GM19025 (cell line): ENCODE data around the gene IFFO2.

ENCODE experiments used
- ATAC-seq: cut with Tn5 transposase; IDR thresholded peaks from one replicate; pipeline ENCODE4 v1.9.1; 2021; ENCODE audit warnings: mild to moderate bottlenecking, low read depth, moderate library complexity; ENCODE audit not compliant: unreplicated experiment

Gene IFFO2

DNA sequence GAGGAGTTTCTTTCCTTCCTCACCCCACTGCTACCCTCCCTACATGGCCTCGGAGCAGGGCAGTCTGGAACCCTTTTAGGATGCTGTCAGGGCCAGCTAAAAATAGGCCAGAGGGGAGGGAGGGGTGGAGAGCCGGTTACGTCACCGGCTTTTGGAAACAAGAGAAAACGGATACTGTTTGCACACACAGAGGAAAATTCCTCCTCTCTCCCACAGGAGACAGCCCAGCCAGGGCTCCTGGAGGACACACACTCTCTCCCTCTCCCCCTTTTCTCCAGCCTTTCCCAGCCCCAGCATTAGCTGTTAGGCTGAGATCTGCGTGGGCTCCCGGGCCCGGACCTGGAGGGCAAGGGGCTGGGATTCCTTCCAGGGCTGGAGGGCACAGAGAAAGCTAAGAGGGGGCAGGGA is 34.2 kb downstream of the IFFO2 start:
- no peak for ATAC-seq

DNA sequence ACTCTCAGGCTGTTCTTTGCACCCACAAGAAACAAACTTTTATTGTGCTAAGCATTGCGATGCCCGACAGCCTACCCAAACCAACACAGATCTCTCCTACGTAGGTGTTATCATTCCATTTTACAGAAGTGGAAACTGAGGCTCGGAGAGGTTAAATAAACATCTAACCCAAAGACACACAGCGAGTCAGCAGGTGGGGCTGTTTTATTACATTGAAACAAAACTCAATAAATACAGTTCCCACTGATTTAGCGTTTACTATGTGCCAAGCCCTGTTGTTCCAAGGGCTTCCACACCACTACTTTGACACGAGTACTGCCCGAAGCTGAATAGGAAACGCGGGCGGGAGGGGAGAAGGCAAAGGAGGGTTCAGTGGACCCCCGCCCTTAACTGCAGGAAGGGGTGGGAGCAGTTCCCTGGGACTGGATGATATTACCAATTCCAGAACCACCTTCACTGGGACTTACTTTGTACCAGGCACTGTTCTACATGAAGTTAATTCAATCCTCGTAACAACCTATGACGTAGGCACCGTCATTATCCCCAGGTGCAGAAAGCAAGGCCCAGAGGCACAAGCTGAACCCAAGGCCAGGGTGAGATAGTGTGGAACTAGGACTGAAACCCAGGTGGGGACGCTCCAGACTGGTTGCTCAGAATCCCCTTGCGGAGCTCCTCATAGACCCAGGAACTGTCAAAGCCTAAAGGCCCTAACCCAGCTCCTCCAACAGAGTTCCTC is 34.8 kb downstream of the IFFO2 start:
- ATAC-seq: no peak

DNA sequence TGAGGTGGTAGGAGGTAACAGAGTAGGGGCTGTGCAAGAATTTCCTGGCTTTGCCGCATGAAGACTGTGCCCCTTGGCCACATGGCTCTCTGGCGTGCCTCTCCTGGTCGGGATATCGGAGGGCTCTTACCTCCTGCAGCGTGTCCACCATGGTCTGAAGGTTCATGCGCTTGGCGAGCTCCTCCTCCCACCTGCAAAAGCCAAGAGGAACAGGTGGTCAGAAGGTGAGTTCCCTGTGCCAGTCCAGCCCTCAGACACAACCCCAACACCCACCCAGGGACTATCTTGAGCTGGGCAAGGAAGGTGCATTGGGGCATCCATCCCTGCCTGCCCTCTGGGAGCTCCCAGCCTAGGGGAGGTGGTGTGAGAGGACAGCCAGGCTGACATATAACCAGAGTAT is 35.5 kb downstream of the IFFO2 start:
- ATAC-seq: no peak

DNA sequence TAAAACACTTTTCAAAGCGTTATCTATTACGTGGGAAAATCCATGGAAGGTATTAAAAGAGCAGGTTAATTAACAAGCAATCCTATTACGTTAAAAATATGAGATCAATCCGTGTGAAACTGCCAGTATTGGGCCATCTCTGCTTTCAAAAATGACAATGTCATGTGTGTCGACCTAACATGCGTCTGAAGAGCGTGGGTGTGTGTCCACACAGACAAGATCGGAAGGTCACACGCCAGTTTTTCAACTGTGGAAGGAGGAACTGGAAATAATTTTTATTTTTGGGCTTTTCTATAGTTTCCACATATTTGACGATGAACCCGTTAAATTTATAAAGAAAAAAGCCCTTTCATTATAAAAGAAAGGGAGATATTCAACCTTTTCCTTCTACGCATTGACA is 36.5 kb downstream of the IFFO2 start:
- ATAC-seq: no peak

DNA sequence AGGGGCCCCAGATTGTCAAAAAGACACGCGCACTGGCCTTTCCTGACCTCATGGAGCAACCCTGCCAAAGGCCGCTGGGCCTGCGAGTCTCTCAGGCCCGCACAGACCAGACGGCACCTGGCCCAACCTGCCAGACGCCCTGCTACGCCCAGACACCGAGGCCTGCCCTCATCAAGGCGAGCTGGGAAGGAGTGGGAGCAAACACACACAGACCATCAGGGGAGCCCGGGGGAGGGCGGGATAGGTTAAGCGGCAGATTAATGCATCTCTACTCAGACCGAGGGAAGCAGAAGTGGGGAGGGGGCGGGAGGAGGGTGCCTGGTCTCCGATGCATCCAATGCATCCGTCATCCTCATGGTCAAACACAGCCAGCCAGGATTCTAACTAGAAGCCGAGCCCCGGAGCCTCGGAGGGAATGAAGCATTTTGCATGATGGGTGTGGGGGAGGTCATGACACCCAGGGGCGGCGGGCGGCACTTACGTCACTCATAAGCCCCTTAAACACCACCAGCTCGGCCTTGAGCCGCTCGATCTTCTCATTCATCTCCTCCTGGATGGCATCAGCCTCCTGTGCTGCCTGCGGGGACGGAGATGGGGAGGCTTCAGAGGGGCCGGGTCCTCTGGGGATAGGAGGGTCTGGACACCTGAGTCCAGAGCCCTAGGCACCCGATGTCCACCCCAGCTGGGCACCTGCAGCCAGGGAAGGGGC is 37.1 kb downstream of the IFFO2 start:
- no peak for ATAC-seq

DNA sequence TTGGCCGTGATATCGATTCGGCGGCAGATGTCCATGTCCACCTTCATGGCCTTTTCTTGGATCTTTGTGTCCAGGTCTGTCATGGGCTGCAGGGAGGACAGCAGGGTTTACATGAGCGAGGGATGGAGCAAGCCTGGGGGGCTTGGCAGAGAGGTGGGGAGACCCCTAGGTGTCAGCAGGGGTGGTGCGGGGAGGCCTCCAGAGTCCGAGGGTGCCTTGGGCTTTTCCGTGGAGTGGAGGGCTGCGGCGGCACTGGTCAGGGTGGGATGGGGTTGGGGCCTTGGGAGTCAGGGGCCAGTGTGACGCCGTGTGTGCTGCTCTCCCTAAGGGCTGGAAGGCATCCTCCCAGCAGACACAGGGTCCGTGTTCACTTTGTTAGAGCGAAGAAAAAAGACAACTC is 38.1 kb downstream of the IFFO2 start:
- ATAC-seq: no peak

DNA sequence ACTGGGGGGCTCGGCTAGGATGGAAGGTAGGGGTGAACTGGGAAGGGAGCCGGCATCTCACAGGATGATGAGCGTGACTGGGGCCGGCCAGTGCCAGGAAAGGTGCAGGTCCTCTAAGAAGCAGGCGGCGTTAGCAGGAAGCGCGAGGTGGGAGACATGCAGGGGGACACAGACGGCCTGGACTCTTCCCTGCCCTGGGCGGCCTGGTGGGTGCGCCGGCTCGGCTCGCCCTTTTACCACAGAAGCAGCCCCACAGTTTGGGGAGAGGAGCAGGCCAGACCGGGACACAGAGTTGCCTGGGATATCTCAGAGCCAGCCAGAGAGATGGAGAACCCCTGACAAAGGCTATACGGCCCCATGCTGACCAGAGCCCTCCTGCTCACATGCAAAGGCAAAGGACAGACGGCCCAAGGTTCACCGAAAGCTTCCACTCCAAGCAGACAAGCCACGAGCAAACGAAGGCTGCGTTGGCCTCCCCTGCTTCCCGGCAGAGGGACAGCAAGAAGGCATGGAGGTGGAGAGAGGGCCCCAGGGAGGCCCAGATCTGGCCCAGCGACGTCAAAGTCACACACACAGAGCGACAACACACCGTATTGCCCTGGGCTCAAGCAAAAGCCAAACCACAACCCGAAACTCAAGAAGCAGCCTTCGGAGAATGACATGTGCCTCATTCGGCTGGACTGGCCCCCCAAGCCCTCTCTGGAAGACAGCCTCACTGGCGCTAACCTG is 39.2 kb downstream of the IFFO2 start:
- ATAC-seq: no peak

DNA sequence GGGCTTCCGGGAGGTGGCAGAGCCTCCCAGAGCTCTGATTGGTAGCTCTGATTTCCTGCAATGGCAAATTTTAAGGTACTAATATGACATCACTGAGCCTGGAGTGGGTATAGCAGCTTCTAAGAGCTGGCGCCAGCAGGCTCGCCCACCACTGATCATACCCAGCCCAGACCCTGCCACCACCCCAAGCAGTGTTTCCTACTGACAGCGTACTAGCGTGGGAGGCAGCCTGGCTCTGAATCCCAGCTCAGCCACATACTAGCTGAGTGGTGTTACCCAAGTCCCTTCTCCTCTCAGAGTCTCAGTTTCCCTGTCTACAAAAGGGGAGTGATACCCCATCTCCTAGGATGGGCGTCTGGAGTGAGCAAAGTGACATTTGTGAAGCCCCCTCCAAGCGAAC is 41.1 kb downstream of the IFFO2 start:
- ATAC-seq: no peak

DNA sequence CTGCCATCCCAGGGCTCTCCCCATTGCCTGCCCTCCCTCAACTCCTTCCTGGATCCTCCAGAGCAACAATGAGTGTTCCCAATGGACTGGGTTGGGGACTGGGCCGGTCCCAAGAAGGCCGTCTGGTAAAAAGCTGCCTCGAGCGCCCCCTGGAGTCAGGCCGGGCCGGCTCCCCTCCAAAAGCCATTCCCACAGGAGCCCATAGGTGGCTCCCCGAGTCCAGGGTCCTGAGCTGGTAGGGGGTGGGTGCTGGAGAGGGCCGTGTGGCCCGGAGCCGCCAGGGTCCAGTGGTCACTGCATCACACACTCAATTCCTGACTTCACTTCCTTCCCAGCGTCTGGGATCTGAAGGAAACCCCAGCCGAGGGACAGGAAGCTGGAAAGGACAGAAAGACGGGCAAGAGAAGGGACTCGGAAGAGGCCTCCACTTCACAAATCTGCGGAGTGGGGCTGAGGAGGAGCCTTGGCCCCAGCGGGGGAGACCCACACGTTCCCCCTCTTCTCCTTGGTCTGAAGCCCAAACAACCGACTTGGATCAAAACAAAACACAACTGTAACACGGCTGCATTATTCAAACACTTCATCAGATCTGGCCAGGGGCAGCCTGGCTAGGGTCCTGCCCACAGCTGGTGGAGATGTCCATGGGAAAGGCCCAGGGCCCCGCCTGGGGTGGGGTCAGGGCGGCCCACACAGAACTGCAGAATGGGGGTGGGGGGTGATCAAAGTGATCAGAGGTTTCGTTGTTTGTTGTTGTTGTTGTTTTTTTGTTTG is 43.2 kb downstream of the IFFO2 start:
- no peak for ATAC-seq

DNA sequence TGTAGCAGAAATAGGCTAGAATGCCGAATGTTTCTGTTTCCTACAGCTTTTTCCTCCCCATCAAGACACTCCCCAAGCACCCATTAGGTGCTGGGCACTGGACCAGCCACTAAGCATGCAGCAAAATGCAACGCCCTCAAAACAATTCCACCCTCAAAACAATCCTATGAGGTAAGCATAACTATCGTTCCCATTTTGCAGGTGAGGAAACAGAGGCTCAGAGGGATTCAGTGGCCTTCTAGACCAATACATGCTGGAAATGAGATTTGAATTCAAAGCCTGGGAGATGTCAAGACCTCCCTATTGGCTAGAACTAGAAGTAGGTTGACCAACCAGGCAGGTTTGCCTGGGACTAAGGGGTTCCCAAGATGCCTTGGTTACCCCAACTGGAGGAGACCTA is 43.9 kb downstream of the IFFO2 start:
- no peak for ATAC-seq

DNA sequence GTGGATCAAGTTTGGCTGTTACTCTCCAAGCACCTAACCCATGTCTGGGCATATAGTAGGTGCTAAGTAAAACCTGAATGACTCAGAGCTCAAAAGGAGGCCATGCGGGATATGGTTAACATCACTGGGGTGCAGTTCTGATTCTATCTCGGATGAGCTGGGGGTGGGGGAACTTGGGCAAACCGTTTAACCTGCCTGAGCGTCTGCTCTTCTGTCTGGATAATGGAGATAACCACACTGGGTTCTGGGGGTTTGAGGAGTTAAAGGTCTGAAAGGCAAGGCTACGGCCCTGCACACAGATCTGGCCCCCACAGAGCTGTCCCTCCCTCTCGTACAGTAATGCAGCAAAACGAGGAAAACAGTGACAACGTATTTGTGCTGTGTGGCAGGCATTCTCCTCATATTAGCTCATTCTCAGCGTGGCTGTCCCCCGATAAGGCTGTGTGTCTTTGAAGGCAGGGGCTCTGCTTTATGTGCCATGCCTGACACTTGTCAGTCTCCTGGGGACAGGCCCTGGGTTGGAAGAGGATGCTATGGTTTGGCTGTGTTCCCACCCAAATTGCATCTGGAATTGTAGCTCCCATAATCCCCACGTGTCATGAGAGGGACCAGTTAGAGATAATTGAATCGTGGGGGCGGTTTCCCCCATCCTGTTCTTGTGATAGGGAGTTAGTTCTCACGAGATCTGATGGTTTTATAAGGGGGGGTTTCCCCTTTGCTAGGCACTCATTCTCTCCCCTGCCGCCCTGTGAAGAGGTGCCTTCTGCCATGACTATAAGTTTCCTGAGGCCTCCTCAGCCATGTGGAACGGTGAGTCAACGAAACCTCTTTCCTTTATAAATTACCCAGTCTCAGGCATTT is 47.3 kb downstream of the IFFO2 start:
- no peak for ATAC-seq

DNA sequence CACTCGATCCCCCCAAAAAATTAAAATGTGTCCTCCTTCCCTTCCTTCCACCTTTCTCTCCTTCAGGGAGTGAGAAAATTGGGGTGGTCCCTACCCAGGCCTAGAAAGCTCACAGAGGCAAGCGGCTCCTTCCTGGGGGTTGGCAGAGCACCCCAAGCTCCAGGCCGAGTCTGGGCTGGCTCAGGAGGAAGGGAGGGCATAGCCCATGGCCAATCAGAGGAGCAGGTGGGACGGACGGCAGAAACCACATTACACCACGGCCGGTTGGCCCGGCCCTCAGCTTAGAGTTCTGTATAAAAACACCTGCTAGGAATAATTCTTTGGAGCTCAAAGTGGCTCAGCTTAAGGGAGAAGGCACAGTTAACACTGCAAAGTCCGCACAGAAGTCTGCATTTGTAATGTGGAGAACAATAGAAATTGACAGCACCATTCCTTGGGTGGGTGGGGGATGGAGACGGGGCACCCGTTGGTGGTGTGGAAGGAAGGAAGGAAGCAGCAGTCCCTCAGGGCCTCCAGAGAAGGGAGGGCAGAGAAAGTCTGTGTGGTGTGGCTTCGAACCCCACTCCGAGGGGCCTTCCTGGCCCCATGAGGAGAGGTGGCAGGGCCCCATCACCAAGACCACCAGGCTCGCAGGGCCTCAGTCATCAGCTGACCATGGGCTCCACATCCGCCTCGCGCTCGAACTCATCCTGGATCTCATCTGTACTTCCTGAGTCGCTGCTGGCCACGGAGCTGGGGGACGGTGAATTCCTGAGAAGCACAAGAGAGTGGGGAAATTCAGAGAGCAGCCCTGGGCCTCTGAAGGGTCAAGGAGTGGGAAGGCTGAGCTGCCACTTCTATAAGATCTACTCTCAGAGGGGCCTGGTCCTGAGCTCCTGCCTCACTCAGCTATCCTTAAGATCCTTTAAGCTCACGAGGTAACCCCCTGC is 48.3 kb downstream of the IFFO2 start:
- no peak for ATAC-seq

DNA sequence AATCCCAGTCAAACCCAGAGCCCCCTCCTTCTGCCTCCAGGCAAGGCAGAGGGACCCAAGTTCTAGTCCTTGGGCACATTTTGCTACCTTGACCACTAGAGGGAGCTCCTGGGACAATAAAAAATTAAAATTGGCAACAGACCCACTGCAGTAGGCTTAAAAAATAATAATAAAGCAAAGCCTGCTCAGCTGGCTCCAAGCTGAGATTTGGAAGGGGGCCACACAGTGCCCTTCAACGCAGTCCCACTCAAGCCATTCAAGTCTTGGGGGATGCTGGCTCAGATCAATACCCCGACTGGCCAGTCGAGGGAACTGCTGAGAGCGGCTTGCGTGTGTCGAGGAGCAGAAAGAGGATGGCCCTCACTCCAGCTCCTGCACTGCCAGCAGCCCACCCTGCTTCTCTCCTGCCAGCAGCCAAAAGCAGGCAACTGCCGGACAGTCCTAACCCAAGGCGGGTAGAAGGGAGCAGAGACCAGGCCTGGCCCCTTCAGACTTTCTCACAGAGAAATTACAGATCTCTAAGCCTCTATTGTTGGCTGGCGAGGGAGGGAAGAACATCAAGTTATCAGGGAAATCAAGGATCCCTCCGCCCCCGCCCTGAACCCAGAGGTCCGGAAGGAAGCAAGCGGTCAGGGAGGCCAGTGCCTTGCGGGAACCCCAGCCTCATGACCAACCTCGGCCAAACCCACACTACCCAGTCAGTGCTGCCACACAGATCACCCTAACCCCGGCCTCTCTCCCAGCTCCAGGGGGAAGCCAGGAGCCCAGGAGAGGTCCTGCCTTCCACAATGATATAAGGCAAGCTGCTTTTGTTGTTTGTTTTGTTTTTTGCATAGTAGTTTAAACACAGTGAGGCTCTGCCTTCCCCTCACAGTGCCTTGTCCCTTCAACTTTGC is 49.2 kb downstream of the IFFO2 start:
- ATAC-seq: no peak

DNA sequence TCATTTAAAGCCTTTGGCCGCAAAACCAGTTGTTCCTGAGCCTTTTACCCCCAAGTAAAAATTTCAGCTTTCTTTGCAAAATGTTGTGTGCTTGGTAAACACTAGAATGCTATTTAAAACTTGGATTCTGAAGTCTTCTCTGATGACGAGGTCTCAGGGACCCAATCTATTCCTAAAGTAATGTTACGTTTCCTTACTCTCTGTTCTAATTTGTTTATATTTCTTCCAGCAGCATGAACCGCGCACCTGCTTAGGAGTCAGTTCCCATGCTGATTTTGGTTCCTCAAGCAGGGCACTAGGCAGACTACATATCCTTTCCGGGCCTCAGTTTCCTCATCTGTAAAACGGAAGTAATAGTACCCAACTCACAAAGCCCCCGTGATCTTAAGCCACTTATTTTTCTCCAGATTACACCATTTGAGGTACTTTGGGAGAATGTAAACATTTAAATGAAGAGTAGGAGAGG is 53.2 kb downstream of the IFFO2 start:
- ATAC-seq: no peak

DNA sequence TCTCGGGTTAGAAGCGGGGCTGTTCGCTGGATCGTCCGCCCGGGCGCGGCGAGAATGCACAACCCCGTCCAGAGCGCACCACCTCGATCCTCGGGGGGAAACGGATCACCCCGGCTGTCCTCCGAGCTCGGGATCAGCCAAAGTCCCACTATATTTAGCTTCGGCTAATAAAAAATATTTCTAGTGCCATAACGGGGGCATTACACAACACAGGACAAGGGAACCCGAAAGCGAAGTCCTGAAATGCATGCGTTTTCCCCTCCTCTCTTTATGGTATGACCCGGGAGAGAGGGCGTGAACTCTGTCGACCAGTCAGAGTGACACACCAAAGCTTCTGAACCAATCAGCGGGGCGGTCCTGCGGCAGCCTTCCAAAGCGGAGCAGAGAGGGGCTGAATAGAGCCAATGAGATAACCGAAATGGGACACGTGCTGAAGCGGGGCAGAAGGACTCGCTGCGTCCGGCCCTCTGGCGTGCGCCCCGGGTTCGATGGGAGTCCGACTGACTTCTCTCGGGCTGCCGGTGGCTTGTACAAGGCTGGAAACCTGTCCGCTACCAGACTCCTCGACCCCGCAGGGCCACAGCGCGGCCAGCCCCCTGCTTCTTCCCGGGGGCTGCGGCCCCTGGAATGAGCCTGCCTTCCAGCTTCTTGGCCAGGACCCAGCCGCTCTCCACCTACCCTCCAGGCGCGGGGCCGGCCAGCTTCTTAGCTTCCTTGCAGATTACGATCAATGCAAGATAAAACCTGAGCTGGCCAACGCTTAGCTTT is 53.8 kb downstream of the IFFO2 start, which contains the start of gene ALDH4A1:
Gene ALDH4A1, minus strand, starts transcription at position 33 of the 768 bp plus-strand sequence. Its CDS starts 32 bp downstream, at position 1.
- peak; percentile 96 for ATAC-seq

DNA sequence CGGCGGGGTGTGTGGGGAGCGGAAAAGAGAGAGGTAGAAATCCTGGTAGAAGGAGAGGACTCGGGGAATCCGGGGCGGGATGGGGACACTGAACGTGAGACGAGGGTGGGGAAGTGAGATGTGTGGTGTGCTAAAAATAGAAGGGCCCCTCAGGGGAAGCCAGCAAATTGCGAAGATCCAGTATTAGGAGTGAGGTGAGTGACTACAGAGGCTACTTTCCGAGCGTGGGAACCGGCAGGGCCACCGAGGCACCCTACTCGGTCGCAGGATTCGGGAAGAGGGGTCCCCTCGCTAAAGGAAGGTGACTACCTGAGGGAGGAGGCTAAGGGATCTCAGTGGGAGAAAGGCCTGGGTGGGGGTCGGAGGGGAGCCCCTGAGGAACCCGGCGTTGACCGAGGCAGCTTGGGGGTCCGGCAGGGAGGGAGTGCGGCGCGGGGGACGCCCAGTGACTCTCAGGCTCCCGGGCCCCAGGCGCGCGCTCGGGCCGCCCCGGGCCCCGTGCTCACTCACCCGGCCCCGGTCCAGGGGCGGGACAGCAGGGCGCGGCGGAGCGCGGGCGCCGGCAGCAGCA is 54.4 kb downstream of the IFFO2 start:
- ATAC-seq: peak; percentile 6
